Sigmoid colon (tissue), 7 donors: Measurements from ENCODE around the gene TSPAN18. TPM values are rescaled to one million over a fixed set of nuclear protein-coding genes. Genes with fewer than 3 reads are reported as not detected.

ENCODE experiments used
- DNase-seq: peaks from one replicate; pipeline ENCODE4 v3.0.0-alpha.2; 2019
- H3K27ac ChIP-seq, 4 donors: fragments of 200-600 bp; sonication (generic); one replicate each; pipeline ENCODE4 v1.5.1; 2016 to 2019; ENCODE audit warnings: mild to moderate bottlenecking in 1 of 4
- H3K27me3 ChIP-seq, 3 donors: fragments of 200-600 bp; sonication (generic); one replicate each; pipeline ENCODE4 v1.5.1; 2019; ENCODE audit warnings: mild to moderate bottlenecking in 1 of 3
- H3K36me3 ChIP-seq, 4 donors: fragments of 200-600 bp; sonication (generic); one replicate each; pipeline ENCODE4 v1.5.1; 2016 to 2019
- H3K4me1 ChIP-seq, 4 donors: fragments of 200-600 bp; sonication (generic); one replicate each; pipeline ENCODE4 v1.5.1; 2017 to 2019
- H3K4me3 ChIP-seq, 4 donors: fragments of 200-600 bp; sonication (generic); one replicate each; pipeline ENCODE4 v1.5.1; 2017 to 2019; ENCODE audit warnings: mild to moderate bottlenecking in 2 of 4, moderate library complexity in 1 of 4
- H3K9me3 ChIP-seq, 4 donors: fragments of 200-600 bp in 3 of 4; sonication (generic) in 3 of 4; one replicate each; pipeline versions ENCODE4 v1.5.1 to v1.6.1; 2013 to 2019
- EP300 ChIP-seq, 4 donors: sonication (generic); formaldehyde crosslinking; IDR thresholded peaks; one replicate each; pipeline ENCODE4 v1.6.1; 2017; ENCODE audit warnings: antibody characterized with exemption in 4 of 4
- POLR2A ChIP-seq, 2 donors: fragments of 450-650 bp; IDR thresholded peaks; one replicate each; pipeline ENCODE4 v1.6.1; 2016; ENCODE audit warnings: antibody characterized with exemption in 2 of 2, mild to moderate bottlenecking in 2 of 2, moderate library complexity in 2 of 2
- POLR2AphosphoS5 ChIP-seq, 4 donors: sonication (generic); formaldehyde crosslinking; IDR thresholded peaks; one replicate each; pipeline ENCODE4 v1.6.1; 2017; ENCODE audit warnings: antibody characterized with exemption in 4 of 4
- WGBS, 2 donors: extraction: QIAGEN DNeasy Blood & Tissue Kit; methylation state at CpG; one replicate each; pipeline ENCODE4 v1.1.7; 2013; 5-methylcytosine and 5-hydroxymethylcytosine counted together
- intact Hi-C: fragments of 100-400 bp; cut with DNase I; formaldehyde crosslinking; loops from one replicate; pipeline ENCODE4 v1.15.1; 2023
- polyA plus RNA-seq, 3 donors: library from polyadenylated mRNA; stranded (reverse); fragments of 200-250 nt; gene quantifications; one replicate each; pipeline ENCODE4 v1.2.3, GENCODE V29; 2013
- total RNA-seq, 4 donors: library from RNA; depleted of rRNA; stranded (reverse); fragments of >200 nt; gene quantifications; one replicate each; pipeline ENCODE4 v1.1.0, GENCODE V29; 2016
- TF ChIP-seq, protein P1 (sequence below), 4 experiments: fragments of 450-650 bp in 3 of 4; fragments of 200-600 bp in 1 of 4; IDR thresholded peaks; one replicate each; pipeline ENCODE4 v1.5.1; 2016 to 2019; ENCODE audit warnings: antibody characterized with exemption in 4 of 4, mild to moderate bottlenecking in 3 of 4, moderate library complexity in 2 of 4
- donor health status: healthy with polysubstance abuse.
- donor health status: Bipolar disorder and iron deficiency.
- donor health status: healthy.

TSPAN18 gene
- total and polyA plus RNA-seq, 7 donors = 0.23 to 75.3 (median 13.8) TPM

DNA sequence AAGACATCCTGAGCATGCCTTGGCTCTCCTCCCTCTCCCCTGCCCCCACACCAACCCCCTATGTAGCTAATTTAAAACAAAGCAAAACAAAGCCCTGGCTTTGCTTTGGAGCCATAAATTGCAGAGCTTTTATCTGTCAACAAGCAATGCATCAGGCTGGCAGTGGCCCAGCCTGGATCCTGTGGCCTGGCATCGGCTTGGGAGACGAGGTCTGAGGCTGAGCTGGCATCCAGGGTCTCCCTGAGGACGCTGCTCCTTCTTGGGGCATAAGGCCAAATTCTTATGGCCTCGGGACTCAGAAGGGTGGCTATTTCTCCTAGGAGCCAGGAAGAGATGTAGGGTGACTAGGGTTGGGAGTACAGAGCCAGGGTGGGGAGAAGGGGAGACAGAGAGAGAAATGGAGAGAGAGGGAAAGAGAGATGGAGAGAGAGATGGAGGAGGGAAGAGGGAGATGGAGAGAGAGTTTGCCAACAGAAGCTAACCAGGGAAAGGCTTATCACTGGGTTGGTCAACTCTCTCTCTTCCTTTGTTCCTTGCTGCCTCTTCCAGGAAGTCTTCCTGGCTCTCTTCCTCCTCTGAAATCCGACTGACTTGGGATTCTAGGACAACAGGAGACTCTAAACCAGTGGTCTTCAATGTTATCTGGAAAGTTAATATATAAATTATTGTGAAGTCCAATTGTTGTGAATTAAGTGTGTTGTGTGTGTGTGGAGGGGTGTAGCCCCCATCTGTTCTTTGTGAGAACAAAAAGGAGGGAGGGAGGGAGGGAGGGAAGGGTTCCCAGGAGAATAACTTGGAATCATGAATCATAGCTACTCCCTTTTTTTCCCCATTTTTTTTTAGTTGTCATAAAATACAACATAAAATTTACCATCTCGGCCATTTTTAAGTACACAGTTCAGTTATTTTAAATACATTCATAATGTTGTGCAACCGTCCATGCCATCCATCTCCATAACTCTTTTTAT, 29.1 kb downstream of the TSPAN18 start:
- Histone ChIP-seq H3K36me3 (no peaks in the 10 kb centered on the region), H3K27ac (peak overlapping the region; percentile 80 to 88 (median 85)), H3K27me3 (no peaks in the 10 kb centered on the region), H3K4me1 (peaks cover 0 to 81% (median 75%) of the 10 kb centered on the region in 4 donors), H3K4me3 (no peak overlapping the region), H3K9me3 (peaks cover 0 to 3% (median 0%) of the 10 kb centered on the region in 4 donors)
- DNase-seq = peak; percentile 92
- WGBS, 2 donors = 35 to 60% methylated on average over 7 of the region's 7 CpGs
- intact Hi-C loops = loop anchor here (2.0 kb wide), 1 partner anchor 19 kb away; no protein-coding TSS in a partner anchor
- no peak for TF ChIP-seq POLR2A (IDR thresholded peaks at IDR 0.05)
- peak in 2 of 4 donors; percentile 66 to 80 for TF ChIP-seq EP300 (IDR thresholded peaks at IDR 0.05)
- TF ChIP-seq POLR2AphosphoS5 (IDR thresholded peaks at IDR 0.05) = peak; percentile 46 to 86 (median 73)
- TF ChIP-seq, protein P1, sequence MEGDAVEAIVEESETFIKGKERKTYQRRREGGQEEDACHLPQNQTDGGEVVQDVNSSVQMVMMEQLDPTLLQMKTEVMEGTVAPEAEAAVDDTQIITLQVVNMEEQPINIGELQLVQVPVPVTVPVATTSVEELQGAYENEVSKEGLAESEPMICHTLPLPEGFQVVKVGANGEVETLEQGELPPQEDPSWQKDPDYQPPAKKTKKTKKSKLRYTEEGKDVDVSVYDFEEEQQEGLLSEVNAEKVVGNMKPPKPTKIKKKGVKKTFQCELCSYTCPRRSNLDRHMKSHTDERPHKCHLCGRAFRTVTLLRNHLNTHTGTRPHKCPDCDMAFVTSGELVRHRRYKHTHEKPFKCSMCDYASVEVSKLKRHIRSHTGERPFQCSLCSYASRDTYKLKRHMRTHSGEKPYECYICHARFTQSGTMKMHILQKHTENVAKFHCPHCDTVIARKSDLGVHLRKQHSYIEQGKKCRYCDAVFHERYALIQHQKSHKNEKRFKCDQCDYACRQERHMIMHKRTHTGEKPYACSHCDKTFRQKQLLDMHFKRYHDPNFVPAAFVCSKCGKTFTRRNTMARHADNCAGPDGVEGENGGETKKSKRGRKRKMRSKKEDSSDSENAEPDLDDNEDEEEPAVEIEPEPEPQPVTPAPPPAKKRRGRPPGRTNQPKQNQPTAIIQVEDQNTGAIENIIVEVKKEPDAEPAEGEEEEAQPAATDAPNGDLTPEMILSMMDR (IDR thresholded peaks at IDR 0.05) = no peak

DNA sequence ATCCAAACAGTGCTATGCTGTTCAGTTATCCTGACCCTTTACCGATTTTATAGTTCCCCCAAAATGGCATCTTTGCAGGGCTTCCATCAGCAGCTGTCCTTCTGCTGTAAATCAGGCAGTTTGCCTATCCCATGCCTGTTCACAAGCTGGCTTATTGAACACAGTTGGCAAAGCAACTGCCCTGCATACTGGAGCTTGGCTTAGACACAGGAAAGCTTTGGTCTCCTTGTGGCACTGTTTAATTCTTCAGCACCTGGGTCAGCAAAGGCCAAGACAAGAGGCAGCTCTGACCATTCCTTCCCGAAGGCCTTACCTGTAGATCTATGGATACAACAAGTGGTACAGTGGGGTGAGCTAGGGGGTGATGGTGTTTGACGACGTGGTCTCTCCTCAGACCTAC, 32.2 kb downstream of the TSPAN18 start:
- Histone ChIP-seq H3K27me3 (no peaks in the 10 kb centered on the region), H3K4me3 (no peak overlapping the region), H3K27ac (peak overlapping the region in 3 of 4 donors; percentile 78 to 91 (median 85)), H3K9me3 (peaks cover 0 to 3% (median 0%) of the 10 kb centered on the region in 4 donors), H3K36me3 (no peaks in the 10 kb centered on the region), H3K4me1 (peaks cover 0 to 78% (median 70%) of the 10 kb centered on the region in 4 donors)
- TF ChIP-seq POLR2A (IDR thresholded peaks at IDR 0.05) = no peak
- TF ChIP-seq EP300 (IDR thresholded peaks at IDR 0.05) = no peak
- TF ChIP-seq, protein P1 (IDR thresholded peaks at IDR 0.05) = no peak
- no peak for TF ChIP-seq POLR2AphosphoS5 (IDR thresholded peaks at IDR 0.05)
- peak; percentile 18 for DNase-seq
- 94% methylated on average over 4 of the region's 4 CpGs for WGBS, 2 donors
- intact Hi-C loops = no loop called here

DNA sequence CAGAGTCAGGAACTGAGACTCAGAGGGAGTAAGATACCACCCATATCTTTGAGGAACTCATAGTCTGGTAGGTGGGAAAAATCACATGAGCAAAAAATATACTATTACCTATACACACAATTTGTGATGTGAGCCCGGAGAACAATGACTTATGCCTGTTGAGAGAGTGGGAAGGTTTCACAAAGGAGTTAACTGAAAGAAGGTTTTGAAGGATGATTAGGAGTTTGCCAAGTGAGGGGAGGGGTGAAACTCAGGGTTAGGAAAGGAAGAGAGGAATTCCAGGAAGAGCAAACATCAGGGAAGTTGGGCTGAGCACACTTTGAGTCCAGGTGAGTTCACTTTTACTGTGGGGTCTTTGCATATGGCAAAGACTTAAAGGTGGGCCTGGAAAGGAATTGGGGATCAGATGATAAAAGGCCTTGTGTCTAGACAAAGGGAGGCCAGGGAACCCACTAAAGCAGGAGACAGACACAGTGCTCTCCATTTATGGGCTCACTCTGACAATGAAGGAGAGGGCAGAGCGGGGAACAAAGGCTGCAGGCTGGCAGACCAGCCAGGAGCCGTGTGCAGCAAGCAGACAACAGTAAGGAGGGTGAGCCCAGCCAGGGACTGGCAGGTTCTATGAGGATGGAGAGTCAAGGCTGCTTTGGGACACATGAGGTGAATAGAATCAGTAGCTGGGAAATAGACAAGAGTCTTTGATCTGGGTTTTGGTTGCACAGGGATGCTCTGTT, 33.1 kb downstream of the TSPAN18 start:
- intact Hi-C loops = no loop called here
- WGBS, 2 donors = 88 to 89% methylated on average over 3 of the region's 3 CpGs
- peak overlapping the region; percentile 78 to 91 (median 86) for H3K27ac ChIP-seq

DNA sequence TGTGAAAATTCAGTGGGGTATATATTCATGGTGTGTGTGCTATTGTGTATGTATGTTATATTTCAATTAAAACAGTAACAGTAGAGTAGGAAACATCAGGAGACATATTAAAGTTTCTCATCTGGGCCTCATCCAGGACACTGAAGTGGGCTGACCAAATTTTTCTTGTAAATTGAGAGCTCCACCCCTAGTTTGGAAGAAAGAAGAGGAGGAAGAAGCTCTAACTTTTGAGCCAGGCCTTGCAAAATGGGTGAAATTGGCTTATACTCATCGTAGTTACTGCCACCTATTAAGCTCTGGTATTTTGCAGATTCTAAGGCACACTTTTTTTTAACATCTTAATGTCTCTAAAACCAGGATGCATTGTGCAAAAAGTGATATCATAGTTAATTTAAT, 33.7 kb downstream of the TSPAN18 start:
- peaks cover 0 to 3% (median 0%) of the 10 kb centered on the region in 4 donors for H3K9me3 ChIP-seq
- H3K27me3 ChIP-seq = no peaks in the 10 kb centered on the region
- peaks cover 0 to 76% (median 58%) of the 10 kb centered on the region in 4 donors for H3K4me1 ChIP-seq
- TF ChIP-seq POLR2AphosphoS5 (IDR thresholded peaks at IDR 0.05) (peak in 1 of 4 donors; percentile 0), EP300 (IDR thresholded peaks at IDR 0.05) (no peak)
- TF ChIP-seq, protein P1 (IDR thresholded peaks at IDR 0.05) = no peak
- peak overlapping the region; percentile 78 to 91 (median 86) for H3K27ac ChIP-seq
- no peak overlapping the region for H3K4me3 ChIP-seq
- peak; percentile 58 for DNase-seq
- H3K36me3 ChIP-seq = peaks cover 0 to 9% (median 0%) of the 10 kb centered on the region in 4 donors
- intact Hi-C loops = no loop called here
- 65 to 77% methylated on average over 1 of the region's 1 CpG for WGBS, 2 donors

More for the DNA sequence above, 33.1 kb downstream of the TSPAN18 start:
- no peaks in the 10 kb centered on the region for H3K27me3 ChIP-seq
- H3K4me1 ChIP-seq = peaks cover 0 to 77% (median 61%) of the 10 kb centered on the region in 4 donors
- H3K36me3 ChIP-seq = peaks cover 0 to 3% (median 0%) of the 10 kb centered on the region in 4 donors
- H3K4me3 ChIP-seq = no peak overlapping the region
- peak; percentile 61 for DNase-seq
- TF ChIP-seq POLR2AphosphoS5 (IDR thresholded peaks at IDR 0.05) = no peak
- TF ChIP-seq EP300 (IDR thresholded peaks at IDR 0.05) = no peak
- TF ChIP-seq, protein P1 (IDR thresholded peaks at IDR 0.05) = no peak
- TF ChIP-seq POLR2A (IDR thresholded peaks at IDR 0.05) = no peak
- peaks cover 0 to 3% (median 0%) of the 10 kb centered on the region in 4 donors for H3K9me3 ChIP-seq
